Measurements from ENCODE around the gene ETV6.
"Not testable (repeated sequence)": the region's sequence is repeated elsewhere in the genome, so short reads cannot be mapped to it uniquely, and the experiment has no call there.

ETV6 gene

GRCh38 chr12:11624116-11624515 lies 25.4 kb upstream of the ETV6 start:
- TF ChIP-seq CTCF (IDR thresholded peaks at IDR 0.05), result no peak

GRCh38 chr12:11627709-11628108 lies 21.8 kb upstream of the ETV6 start:
- not testable (repeated sequence) for H3K27me3 ChIP-seq; H3K27ac ChIP-seq; H3K9me3 ChIP-seq; H3K4me3 ChIP-seq (ENCODE audit: low read depth in 1 of 2, low read length in 1 of 2); H3K36me3 ChIP-seq
- H3K4me1 ChIP-seq (ENCODE audit: control insufficient read depth in 1 of 2, insufficient read depth in 1 of 2, low read depth in 1 of 2, low read length in 1 of 2), result peaks cover 11 to 14% of the 10 kb centered on the region in 2 experiments

More at GRCh38 chr12:11624116-11624515, 25.4 kb upstream of the ETV6 start:
- Histone ChIP-seq H3K4me3 (ENCODE audit: low read depth in 1 of 2, low read length in 1 of 2) (no peak overlapping the region), H3K27me3 (no peaks in the 10 kb centered on the region), H3K36me3 (no peaks in the 10 kb centered on the region), H3K9me3 (no peaks in the 10 kb centered on the region), H3K4me1 (ENCODE audit: control insufficient read depth in 1 of 2, insufficient read depth in 1 of 2, low read depth in 1 of 2, low read length in 1 of 2) (peaks cover 11 to 15% of the 10 kb centered on the region in 2 experiments), H3K27ac (no peak overlapping the region)

- no peak for TF ChIP-seq CTCF (IDR thresholded peaks at IDR 0.05)
- no peak overlapping the region for H3K27ac ChIP-seq
These were observed 21.1 kb upstream of the ETV6 start for GRCh38 chr12:11628353-11628752.

GRCh38 chr12:11630046-11630706 lies 19.3 kb upstream of the ETV6 start:
- Histone ChIP-seq H3K4me3 (ENCODE audit: low read depth in 1 of 2, low read length in 1 of 2) (no peak overlapping the region), H3K9me3 (no peaks in the 10 kb centered on the region), H3K4me1 (ENCODE audit: control insufficient read depth in 1 of 2, insufficient read depth in 1 of 2, low read depth in 1 of 2, low read length in 1 of 2) (no peaks in the 10 kb centered on the region), H3K27ac (no peak overlapping the region), H3K27me3 (no peaks in the 10 kb centered on the region), H3K36me3 (no peaks in the 10 kb centered on the region)
- TF ChIP-seq CTCF (IDR thresholded peaks at IDR 0.05), result no peak

More at GRCh38 chr12:11628353-11628752, 21.1 kb upstream of the ETV6 start:
- H3K9me3 ChIP-seq, result no peaks in the 10 kb centered on the region
- no peaks in the 10 kb centered on the region for H3K36me3 ChIP-seq
- no peak overlapping the region for H3K4me3 ChIP-seq (ENCODE audit: low read depth in 1 of 2, low read length in 1 of 2)
- peaks cover 6 to 7% of the 10 kb centered on the region in 2 experiments for H3K4me1 ChIP-seq (ENCODE audit: control insufficient read depth in 1 of 2, insufficient read depth in 1 of 2, low read depth in 1 of 2, low read length in 1 of 2)
- H3K27me3 ChIP-seq, result no peaks in the 10 kb centered on the region

- no peak overlapping the region for H3K27ac ChIP-seq
- H3K27me3 ChIP-seq, result no peaks in the 10 kb centered on the region
- no peaks in the 10 kb centered on the region for H3K4me1 ChIP-seq (ENCODE audit: control insufficient read depth in 1 of 2, insufficient read depth in 1 of 2, low read depth in 1 of 2, low read length in 1 of 2)
- H3K9me3 ChIP-seq, result no peaks in the 10 kb centered on the region
- TF ChIP-seq CTCF (IDR thresholded peaks at IDR 0.05), result no peak
- no peaks in the 10 kb centered on the region for H3K36me3 ChIP-seq
- no peak overlapping the region for H3K4me3 ChIP-seq (ENCODE audit: low read depth in 1 of 2, low read length in 1 of 2)
These were observed 18.2 kb upstream of the ETV6 start for GRCh38 chr12:11631288-11631687.

- H3K4me1 ChIP-seq (ENCODE audit: control insufficient read depth in 1 of 2, insufficient read depth in 1 of 2, low read depth in 1 of 2, low read length in 1 of 2); H3K27me3 ChIP-seq; H3K27ac ChIP-seq; H3K4me3 ChIP-seq (ENCODE audit: low read depth in 1 of 2, low read length in 1 of 2); H3K36me3 ChIP-seq; H3K9me3 ChIP-seq: not testable (repeated sequence)
These were observed 17.6 kb upstream of the ETV6 start for GRCh38 chr12:11631881-11632280.
